ENCODE results near the gene VTI1A. TPM values are rescaled to one million over a fixed set of nuclear protein-coding genes. Genes with fewer than 3 reads are reported as not detected.
"Not testable (repeated sequence)": the region's sequence is repeated elsewhere in the genome, so short reads cannot be mapped to it uniquely, and the experiment has no call there.

The VTI1A gene
- total RNA-seq, 1 donor from 2014 or later: 34.2 TPM

- Mint-ChIP-seq H3K4me1 (peaks cover 9% of the 10 kb centered on the region), H3K4me3 (no peak overlapping the region), H3K9me3 (no peaks in the 10 kb centered on the region), H3K27me3 (ENCODE audit: low read depth) (no peaks in the 10 kb centered on the region), H3K36me3 (ENCODE audit: low read depth) (no peaks in the 10 kb centered on the region), H3K27ac (ENCODE audit: unreplicated experiment) (no peak overlapping the region)
- no peak for DNase-seq (ENCODE audit: low read depth, low spot score)
- TF ChIP-seq, protein P1, sequence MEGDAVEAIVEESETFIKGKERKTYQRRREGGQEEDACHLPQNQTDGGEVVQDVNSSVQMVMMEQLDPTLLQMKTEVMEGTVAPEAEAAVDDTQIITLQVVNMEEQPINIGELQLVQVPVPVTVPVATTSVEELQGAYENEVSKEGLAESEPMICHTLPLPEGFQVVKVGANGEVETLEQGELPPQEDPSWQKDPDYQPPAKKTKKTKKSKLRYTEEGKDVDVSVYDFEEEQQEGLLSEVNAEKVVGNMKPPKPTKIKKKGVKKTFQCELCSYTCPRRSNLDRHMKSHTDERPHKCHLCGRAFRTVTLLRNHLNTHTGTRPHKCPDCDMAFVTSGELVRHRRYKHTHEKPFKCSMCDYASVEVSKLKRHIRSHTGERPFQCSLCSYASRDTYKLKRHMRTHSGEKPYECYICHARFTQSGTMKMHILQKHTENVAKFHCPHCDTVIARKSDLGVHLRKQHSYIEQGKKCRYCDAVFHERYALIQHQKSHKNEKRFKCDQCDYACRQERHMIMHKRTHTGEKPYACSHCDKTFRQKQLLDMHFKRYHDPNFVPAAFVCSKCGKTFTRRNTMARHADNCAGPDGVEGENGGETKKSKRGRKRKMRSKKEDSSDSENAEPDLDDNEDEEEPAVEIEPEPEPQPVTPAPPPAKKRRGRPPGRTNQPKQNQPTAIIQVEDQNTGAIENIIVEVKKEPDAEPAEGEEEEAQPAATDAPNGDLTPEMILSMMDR (conservative IDR thresholded peaks at IDR 0.05): no peak
These were observed 85.9 kb downstream of the VTI1A start for GRCh38 chr10:112532956-112533355.

DNA sequence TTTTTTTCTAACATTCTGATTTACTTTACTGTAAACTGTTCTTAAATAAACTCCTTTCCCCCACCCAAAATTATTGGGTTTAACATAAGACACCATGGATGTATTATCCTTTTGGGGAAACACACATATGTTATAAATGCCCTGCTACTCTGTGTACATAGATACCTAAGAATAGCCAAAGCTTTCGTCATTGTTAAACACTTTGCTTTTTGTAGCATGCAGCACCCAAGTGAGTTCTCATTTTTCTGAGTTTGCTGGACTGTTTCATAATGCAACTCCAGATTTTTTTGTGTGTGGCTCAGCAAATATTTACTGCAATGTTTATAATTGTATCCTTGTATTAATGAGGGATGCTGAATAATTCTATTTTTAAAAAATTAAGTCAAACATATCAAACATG, 86.9 kb downstream of the VTI1A start:
- no peak overlapping the region for H3K4me3 Mint-ChIP-seq
- no peaks in the 10 kb centered on the region for H3K27me3 Mint-ChIP-seq (ENCODE audit: low read depth)
- TF ChIP-seq, protein P1 (conservative IDR thresholded peaks at IDR 0.05): no peak
- no peak for DNase-seq (ENCODE audit: low read depth, low spot score)
- H3K4me1 Mint-ChIP-seq: peaks cover 13% of the 10 kb centered on the region
- no peaks in the 10 kb centered on the region for H3K9me3 Mint-ChIP-seq
- no peak overlapping the region for H3K27ac Mint-ChIP-seq (ENCODE audit: unreplicated experiment)
- H3K36me3 Mint-ChIP-seq (ENCODE audit: low read depth): no peaks in the 10 kb centered on the region

DNA sequence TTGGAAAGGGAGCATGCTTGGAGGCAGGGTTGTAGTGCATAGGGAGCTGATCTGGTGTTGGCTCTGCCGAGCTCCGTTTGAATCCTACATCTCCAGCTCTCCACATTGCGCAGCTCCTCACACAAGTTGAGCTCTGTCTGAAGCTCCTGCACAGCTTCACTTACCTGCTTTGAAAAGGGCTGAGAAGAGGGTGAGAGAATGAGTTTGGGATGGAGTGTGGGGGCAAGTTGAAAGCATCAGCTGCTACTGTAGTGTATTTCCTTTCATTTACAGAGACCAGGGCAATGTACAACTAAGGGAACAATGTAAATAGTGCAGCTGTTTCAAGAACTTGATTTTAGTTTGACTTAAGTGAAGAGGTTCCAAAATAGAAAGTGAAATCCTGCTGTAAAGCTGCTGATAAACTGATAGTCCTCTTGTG, 88.5 kb downstream of the VTI1A start:
- H3K4me3 Mint-ChIP-seq: no peak overlapping the region
- H3K27me3 Mint-ChIP-seq (ENCODE audit: low read depth): no peaks in the 10 kb centered on the region
- TF ChIP-seq, protein P1 (conservative IDR thresholded peaks at IDR 0.05): no peak
- H3K9me3 Mint-ChIP-seq: no peaks in the 10 kb centered on the region
- DNase-seq (ENCODE audit: low read depth, low spot score): no peak
- peaks cover 13% of the 10 kb centered on the region for H3K4me1 Mint-ChIP-seq
- peaks cover 3% of the 10 kb centered on the region for H3K36me3 Mint-ChIP-seq (ENCODE audit: low read depth)
- peak overlapping the region; percentile 53 for H3K27ac Mint-ChIP-seq (ENCODE audit: unreplicated experiment)

- no peak for DNase-seq (ENCODE audit: low read depth, low spot score)
- peaks cover 9% of the 10 kb centered on the region for H3K4me1 Mint-ChIP-seq
- peaks cover 6% of the 10 kb centered on the region for H3K36me3 Mint-ChIP-seq (ENCODE audit: low read depth)
- H3K9me3 Mint-ChIP-seq: no peaks in the 10 kb centered on the region
- H3K4me3 Mint-ChIP-seq: no peak overlapping the region
- H3K27me3 Mint-ChIP-seq (ENCODE audit: low read depth): no peaks in the 10 kb centered on the region
- TF ChIP-seq, protein P1 (conservative IDR thresholded peaks at IDR 0.05): no peak
- H3K27ac Mint-ChIP-seq (ENCODE audit: unreplicated experiment): no peak overlapping the region
These were observed 89.6 kb downstream of the VTI1A start for GRCh38 chr10:112536663-112537062.

- no peak overlapping the region for H3K4me3 Mint-ChIP-seq
- H3K36me3 Mint-ChIP-seq (ENCODE audit: low read depth): peaks cover 6% of the 10 kb centered on the region
- TF ChIP-seq, protein P1 (conservative IDR thresholded peaks at IDR 0.05): no peak
- no peak overlapping the region for H3K27ac Mint-ChIP-seq (ENCODE audit: unreplicated experiment)
- H3K27me3 Mint-ChIP-seq (ENCODE audit: low read depth): no peaks in the 10 kb centered on the region
- DNase-seq (ENCODE audit: low read depth, low spot score): no peak
- H3K9me3 Mint-ChIP-seq: no peaks in the 10 kb centered on the region
- peaks cover 8% of the 10 kb centered on the region for H3K4me1 Mint-ChIP-seq
These were observed 91.2 kb downstream of the VTI1A start for GRCh38 chr10:112538168-112538567.

- TF ChIP-seq, protein P1 (conservative IDR thresholded peaks at IDR 0.05): no peak
- Mint-ChIP-seq H3K4me1 (peaks cover 6% of the 10 kb centered on the region), H3K9me3 (no peaks in the 10 kb centered on the region), H3K27me3 (ENCODE audit: low read depth) (no peaks in the 10 kb centered on the region), H3K4me3 (no peak overlapping the region), H3K27ac (ENCODE audit: unreplicated experiment) (no peak overlapping the region), H3K36me3 (ENCODE audit: low read depth) (peaks cover 8% of the 10 kb centered on the region)
- DNase-seq (ENCODE audit: low read depth, low spot score): no peak
These were observed 92.3 kb downstream of the VTI1A start for GRCh38 chr10:112539340-112539739.

- H3K27ac Mint-ChIP-seq (ENCODE audit: unreplicated experiment); H3K27me3 Mint-ChIP-seq (ENCODE audit: low read depth); H3K4me3 Mint-ChIP-seq; H3K4me1 Mint-ChIP-seq; DNase-seq (ENCODE audit: low read depth, low spot score); H3K9me3 Mint-ChIP-seq: not testable (repeated sequence)
- peaks cover 14% of the 10 kb centered on the region for H3K36me3 Mint-ChIP-seq (ENCODE audit: low read depth)
These were observed 95.8 kb downstream of the VTI1A start for GRCh38 chr10:112542823-112543222.

Data from neural crest cell (in vitro differentiated cells).